Left cardiac atrium (tissue), 4 donors: Measurements from ENCODE around the gene TRAK1. TPM values are rescaled to one million over a fixed set of nuclear protein-coding genes. Genes with fewer than 3 reads are reported as not detected.

ENCODE experiments used
- ATAC-seq, 2 donors: fragments of 200-7000 bp; cut with Tn5 transposase; one replicate each; pipeline ENCODE4 v1.9.1; 2020; ENCODE audit warnings: mild to moderate bottlenecking in 2 of 2, moderate library complexity in 2 of 2
- DNase-seq: peaks from one replicate; pipeline ENCODE4 v3.0.0-alpha.2; 2020
- intact Hi-C, 2 donors: fragments of 100-400 bp; cut with DNase I; formaldehyde crosslinking; loops; one replicate each; pipeline versions ENCODE4 v1.14.1 to v1.15.1; 2022 to 2023
- total RNA-seq, 2 donors: library from RNA; stranded (reverse); fragmentation: NEBNext Ultra II Directional; extraction: Animal tissue kit (Norgen Biotek cat#: 25700); gene quantifications; one replicate each; pipeline ENCODE4 v1.2.1, GENCODE V29; 2021
- donor health status: DM: no; HTN: yes; CAD: no.
- donor health status: DM: no; HTN: yes; CAD: no; lungs with severe emphysema.
- donor health status: DM: yes; HTN: yes; CAD: no.
- donor health status: Dilated cardiomyopathy.

Gene TRAK1
- total RNA-seq, 2 donors from 2014 or later: 197 to 211 TPM

GRCh38 chr3:42117175-42118008 is 26.2 kb downstream of the TRAK1 start:
- ATAC-seq (peak; percentile 27 to 57), DNase-seq (peak; percentile 49)
- intact Hi-C loops: loop anchor here (5.0 kb wide), 1 partner anchor 75 kb away; no protein-coding TSS in a partner anchor

- ATAC-seq: peak in 1 of 2 donors; percentile 30
- intact Hi-C loops: loop anchor here (5.0 kb wide), 1 partner anchor 73 kb away; no protein-coding TSS in a partner anchor
- no peak for DNase-seq
Measured at GRCh38 chr3:42118762-42119361, 27.7 kb downstream of the TRAK1 start.

GRCh38 chr3:42119561-42120355 is 28.6 kb downstream of the TRAK1 start:
- intact Hi-C loops: loop anchor here (5.0 kb wide), 1 partner anchor 73 kb away; no protein-coding TSS in a partner anchor
- ATAC-seq (no peak), DNase-seq (no peak)

- no peak for ATAC-seq
- no peak for DNase-seq
- intact Hi-C loops: no loop called here
Measured at GRCh38 chr3:42120866-42121265, 29.7 kb downstream of the TRAK1 start.

GRCh38 chr3:42122261-42123011 is 31.3 kb downstream of the TRAK1 start:
- no peak for DNase-seq
- intact Hi-C loops: no loop called here
- ATAC-seq: peak; percentile 33 to 62

GRCh38 chr3:42123012-42123581 is 31.9 kb downstream of the TRAK1 start:
- intact Hi-C loops: no loop called here
- ATAC-seq (peak; percentile 27 to 58), DNase-seq (no peak)

GRCh38 chr3:42123824-42124658 is 32.9 kb downstream of the TRAK1 start:
- no peak for ATAC-seq
- DNase-seq: no peak
- intact Hi-C loops: loop anchor here in 1 of 2 donors (2.0 kb wide), 1 partner anchor 23 kb away; no protein-coding TSS in a partner anchor

GRCh38 chr3:42127226-42127625 is 36.1 kb downstream of the TRAK1 start:
- intact Hi-C loops: no loop called here
- no peak for DNase-seq
- no peak for ATAC-seq

GRCh38 chr3:42128526-42128925 is 37.4 kb downstream of the TRAK1 start:
- intact Hi-C loops: no loop called here
- DNase-seq (no peak), ATAC-seq (no peak)

GRCh38 chr3:42129014-42129953 is 38.1 kb downstream of the TRAK1 start:
- ATAC-seq: peak in 1 of 2 donors; percentile 51
- DNase-seq: no peak
- intact Hi-C loops: no loop called here

- DNase-seq: no peak
- no peak for ATAC-seq
- intact Hi-C loops: no loop called here
Measured at GRCh38 chr3:42130007-42130328, 38.8 kb downstream of the TRAK1 start.

GRCh38 chr3:42130329-42131070 is 39.3 kb downstream of the TRAK1 start:
- ATAC-seq (no peak), DNase-seq (no peak)
- intact Hi-C loops: no loop called here

GRCh38 chr3:42133500-42134298 is 42.5 kb downstream of the TRAK1 start:
- intact Hi-C loops: no loop called here
- DNase-seq (no peak), ATAC-seq (no peak)

GRCh38 chr3:42134867-42135464 is 43.8 kb downstream of the TRAK1 start:
- ATAC-seq: no peak
- no peak for DNase-seq
- intact Hi-C loops: no loop called here
